Breast epithelium (tissue), 3 donors: Measurements from ENCODE around the gene ARL3.
"Not testable (repeated sequence)": the region's sequence is repeated elsewhere in the genome, so short reads cannot be mapped to it uniquely, and the experiment has no call there.

Experiments used
- POLR2A ChIP-seq: fragments of 450-650 bp; IDR thresholded peaks from one replicate; pipeline ENCODE4 v1.6.1; 2016; ENCODE audit warnings: antibody characterized with exemption, mild to moderate bottlenecking, moderate library complexity
- TF ChIP-seq, protein P1 (sequence below), 3 donors: fragments of 450-650 bp; IDR thresholded peaks; one replicate each; pipeline ENCODE4 v1.5.1; 2016 to 2017; ENCODE audit warnings: antibody characterized with exemption in 3 of 3, mild to moderate bottlenecking in 3 of 3, moderate library complexity in 3 of 3

DNA sequence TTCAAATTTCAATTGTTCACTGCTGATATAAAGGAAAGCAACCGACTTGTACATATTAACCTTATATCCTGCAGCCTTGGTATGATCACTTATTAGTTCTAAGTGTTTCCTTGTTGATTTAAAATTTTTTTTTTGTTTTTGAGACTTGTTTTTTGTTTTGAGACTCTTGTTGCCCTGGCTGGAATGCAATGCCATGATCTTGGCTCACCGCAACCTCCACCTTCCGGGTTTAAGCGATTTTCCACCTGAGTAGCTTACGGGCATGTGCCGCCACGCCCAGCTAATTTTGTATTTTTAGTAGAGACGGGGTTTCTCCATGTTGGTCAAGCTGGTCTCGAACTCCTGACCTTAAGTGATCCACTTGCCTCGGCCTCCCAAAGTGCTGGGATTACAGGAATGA lies 18.8 kb downstream of the ARL3 start:
- TF ChIP-seq, protein P1, sequence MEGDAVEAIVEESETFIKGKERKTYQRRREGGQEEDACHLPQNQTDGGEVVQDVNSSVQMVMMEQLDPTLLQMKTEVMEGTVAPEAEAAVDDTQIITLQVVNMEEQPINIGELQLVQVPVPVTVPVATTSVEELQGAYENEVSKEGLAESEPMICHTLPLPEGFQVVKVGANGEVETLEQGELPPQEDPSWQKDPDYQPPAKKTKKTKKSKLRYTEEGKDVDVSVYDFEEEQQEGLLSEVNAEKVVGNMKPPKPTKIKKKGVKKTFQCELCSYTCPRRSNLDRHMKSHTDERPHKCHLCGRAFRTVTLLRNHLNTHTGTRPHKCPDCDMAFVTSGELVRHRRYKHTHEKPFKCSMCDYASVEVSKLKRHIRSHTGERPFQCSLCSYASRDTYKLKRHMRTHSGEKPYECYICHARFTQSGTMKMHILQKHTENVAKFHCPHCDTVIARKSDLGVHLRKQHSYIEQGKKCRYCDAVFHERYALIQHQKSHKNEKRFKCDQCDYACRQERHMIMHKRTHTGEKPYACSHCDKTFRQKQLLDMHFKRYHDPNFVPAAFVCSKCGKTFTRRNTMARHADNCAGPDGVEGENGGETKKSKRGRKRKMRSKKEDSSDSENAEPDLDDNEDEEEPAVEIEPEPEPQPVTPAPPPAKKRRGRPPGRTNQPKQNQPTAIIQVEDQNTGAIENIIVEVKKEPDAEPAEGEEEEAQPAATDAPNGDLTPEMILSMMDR (IDR thresholded peaks at IDR 0.05), result not testable (repeated sequence)
- not testable (repeated sequence) for TF ChIP-seq POLR2A
